Sigmoid colon (tissue), 7 donors: ENCODE results near the gene CAMK2N1. TPM values are rescaled to one million over a fixed set of nuclear protein-coding genes. Genes with fewer than 3 reads are reported as not detected.

Source experiments
- DNase-seq: peaks from one replicate; pipeline ENCODE4 v3.0.0-alpha.2; 2019
- H3K27ac ChIP-seq, 4 donors: fragments of 200-600 bp; sonication (generic); one replicate each; pipeline ENCODE4 v1.5.1; 2016 to 2019; ENCODE audit warnings: mild to moderate bottlenecking in 1 of 4
- H3K27me3 ChIP-seq, 3 donors: fragments of 200-600 bp; sonication (generic); one replicate each; pipeline ENCODE4 v1.5.1; 2019; ENCODE audit warnings: mild to moderate bottlenecking in 1 of 3
- H3K36me3 ChIP-seq, 4 donors: fragments of 200-600 bp; sonication (generic); one replicate each; pipeline ENCODE4 v1.5.1; 2016 to 2019
- H3K4me1 ChIP-seq, 4 donors: fragments of 200-600 bp; sonication (generic); one replicate each; pipeline ENCODE4 v1.5.1; 2017 to 2019
- H3K4me3 ChIP-seq, 4 donors: fragments of 200-600 bp; sonication (generic); one replicate each; pipeline ENCODE4 v1.5.1; 2017 to 2019; ENCODE audit warnings: mild to moderate bottlenecking in 2 of 4, moderate library complexity in 1 of 4
- H3K9me3 ChIP-seq, 4 donors: fragments of 200-600 bp in 3 of 4; sonication (generic) in 3 of 4; one replicate each; pipeline versions ENCODE4 v1.5.1 to v1.6.1; 2013 to 2019
- CTCF ChIP-seq, 4 experiments: fragments of 450-650 bp in 3 of 4; fragments of 200-600 bp in 1 of 4; IDR thresholded peaks; one replicate each; pipeline ENCODE4 v1.5.1; 2016 to 2019; ENCODE audit warnings: antibody characterized with exemption in 4 of 4, mild to moderate bottlenecking in 3 of 4, moderate library complexity in 2 of 4
- EP300 ChIP-seq, 4 donors: sonication (generic); formaldehyde crosslinking; IDR thresholded peaks; one replicate each; pipeline ENCODE4 v1.6.1; 2017; ENCODE audit warnings: antibody characterized with exemption in 4 of 4
- POLR2A ChIP-seq, 2 donors: fragments of 450-650 bp; IDR thresholded peaks; one replicate each; pipeline ENCODE4 v1.6.1; 2016; ENCODE audit warnings: antibody characterized with exemption in 2 of 2, mild to moderate bottlenecking in 2 of 2, moderate library complexity in 2 of 2
- POLR2AphosphoS5 ChIP-seq, 4 donors: sonication (generic); formaldehyde crosslinking; IDR thresholded peaks; one replicate each; pipeline ENCODE4 v1.6.1; 2017; ENCODE audit warnings: antibody characterized with exemption in 4 of 4
- WGBS, 2 donors: extraction: QIAGEN DNeasy Blood & Tissue Kit; methylation state at CpG; one replicate each; pipeline ENCODE4 v1.1.7; 2013; 5-methylcytosine and 5-hydroxymethylcytosine counted together
- intact Hi-C: fragments of 100-400 bp; cut with DNase I; formaldehyde crosslinking; loops from one replicate; pipeline ENCODE4 v1.15.1; 2023
- polyA plus RNA-seq, 3 donors: library from polyadenylated mRNA; stranded (reverse); fragments of 200-250 nt; gene quantifications; one replicate each; pipeline ENCODE4 v1.2.3, GENCODE V29; 2013
- total RNA-seq, 4 donors: library from RNA; depleted of rRNA; stranded (reverse); fragments of >200 nt; gene quantifications; one replicate each; pipeline ENCODE4 v1.1.0, GENCODE V29; 2016
- donor health status: healthy with polysubstance abuse.
- donor health status: Bipolar disorder and iron deficiency.
- donor health status: healthy.

Gene CAMK2N1
- total and polyA plus RNA-seq, 7 donors, result 18.3 to 247 (median 31.9) TPM

- no peaks in the 10 kb centered on the region for H3K27me3 ChIP-seq
- intact Hi-C loops, result loop anchor here (5.0 to 10.0 kb wide), 4 partner anchors 322 to 510 kb away; partner anchors contain the start of genes PLA2G2A and PLA2G5
- no peaks in the 10 kb centered on the region for H3K36me3 ChIP-seq
- peak overlapping the region; percentile 49 to 83 (median 80) for H3K4me3 ChIP-seq
- peaks cover 0 to 57% (median 37%) of the 10 kb centered on the region in 4 donors for H3K4me1 ChIP-seq
- H3K9me3 ChIP-seq, result no peaks in the 10 kb centered on the region
- TF ChIP-seq EP300 (IDR thresholded peaks at IDR 0.05) (no peak), POLR2AphosphoS5 (IDR thresholded peaks at IDR 0.05) (no peak), CTCF (IDR thresholded peaks at IDR 0.05) (no peak), POLR2A (IDR thresholded peaks at IDR 0.05) (no peak)
- peak overlapping the region; percentile 89 to 97 (median 92) for H3K27ac ChIP-seq
- peak; percentile 71 for DNase-seq
- 1 to 2% methylated on average over 89 of the region's 89 CpGs for WGBS, 2 donors
These were observed 1.2 kb downstream of the CAMK2N1 start for GRCh38 chr1:20484519-20485462.

GRCh38 chr1:20483833-20484518, 2.0 kb downstream of the CAMK2N1 start:
- H3K9me3 ChIP-seq, result no peaks in the 10 kb centered on the region
- H3K27me3 ChIP-seq, result no peaks in the 10 kb centered on the region
- peak overlapping the region; percentile 89 to 97 (median 92) for H3K27ac ChIP-seq
- H3K36me3 ChIP-seq, result no peaks in the 10 kb centered on the region
- intact Hi-C loops, result loop anchor here (10.0 kb wide), 3 partner anchors 379 to 509 kb away; partner anchors contain the start of genes PLA2G2A and PLA2G5
- TF ChIP-seq CTCF (IDR thresholded peaks at IDR 0.05) (peak in 2 of 4 experiments; percentile 7 to 12), POLR2A (IDR thresholded peaks at IDR 0.05) (no peak), POLR2AphosphoS5 (IDR thresholded peaks at IDR 0.05) (peak in 1 of 4 donors; percentile 4)
- H3K4me1 ChIP-seq, result peaks cover 0 to 57% (median 37%) of the 10 kb centered on the region in 4 donors
- WGBS, 2 donors, result 1 to 2% methylated on average over 58 of the region's 58 CpGs
- peak overlapping the region; percentile 49 to 83 (median 80) for H3K4me3 ChIP-seq
- no peak for DNase-seq

- H3K27me3 ChIP-seq, result no peaks in the 10 kb centered on the region
- no peaks in the 10 kb centered on the region for H3K36me3 ChIP-seq
- no peak for TF ChIP-seq EP300 (IDR thresholded peaks at IDR 0.05)
- TF ChIP-seq POLR2AphosphoS5 (IDR thresholded peaks at IDR 0.05), result no peak
- TF ChIP-seq CTCF (IDR thresholded peaks at IDR 0.05), result no peak
- no peak for TF ChIP-seq POLR2A (IDR thresholded peaks at IDR 0.05)
- intact Hi-C loops, result loop anchor here (10.0 kb wide), 3 partner anchors 378 to 508 kb away; partner anchors contain the start of genes PLA2G2A and PLA2G5
- peaks cover 0 to 65% (median 41%) of the 10 kb centered on the region in 4 donors for H3K4me1 ChIP-seq
- WGBS, 2 donors, result 24 to 39% methylated on average over 16 of the region's 16 CpGs
- peak overlapping the region; percentile 89 to 97 (median 92) for H3K27ac ChIP-seq
- no peaks in the 10 kb centered on the region for H3K9me3 ChIP-seq
- DNase-seq, result no peak
- peak overlapping the region; percentile 49 to 83 (median 80) for H3K4me3 ChIP-seq
These were observed 2.7 kb downstream of the CAMK2N1 start for GRCh38 chr1:20483098-20483832.
